Panc1 (cell line): ENCODE measurements around the gene NR4A1. TPM values are rescaled to one million over a fixed set of nuclear protein-coding genes. Genes with fewer than 3 reads are reported as not detected.

Source experiments
- ATAC-seq: fragments of 200-7000 bp; cut with Tn5 transposase; 2 replicates; pipeline ENCODE4 v1.9.1; 2020; ENCODE audit warnings: mild to moderate bottlenecking, moderate library complexity
- BruUV-seq: library from RNA; stranded (reverse); fragments of 400-500 nt; replicated peaks from 2 replicates; lab custom pipeline; 2021; lab: Mats Ljungman, UMichigan
- CTCF ChIA-PET: fragments of 300-600 bp; sonication (Branson Sonifier 250); formaldehyde crosslinking; loops from one replicate; lab custom pipeline; 2022; ENCODE audit warnings: antibody characterized with exemption; lab: Charles Lee
- POLR2A ChIA-PET: fragments of 300-600 bp; sonication (Branson Sonifier 250); formaldehyde crosslinking; loops from one replicate; lab custom pipeline; 2022; ENCODE audit warnings: antibody characterized with exemption; lab: Charles Lee
- DNase-seq: peaks from one replicate; pipeline ENCODE4 v3.0.0-alpha.2; 2010; ENCODE audit warnings: low read depth, low spot score
- H3K27ac ChIP-seq: 2 replicates; pipeline ENCODE4 v1.5.1; 2011; ENCODE audit warnings: mild to moderate bottlenecking, low read length, inconsistent platforms
- H3K27me3 ChIP-seq: fragments of 200-500 bp; sonication (Bioruptor generic); 2 replicates; pipeline ENCODE4 v1.6.0; 2014; ENCODE audit warnings: low read length, inconsistent platforms; ENCODE audit not compliant: control insufficient read depth, insufficient read depth
- H3K36me3 ChIP-seq: fragments of 200-500 bp; sonication (Bioruptor generic); 2 replicates; pipeline ENCODE4 v1.5.1; 2014; ENCODE audit warnings: inconsistent platforms, mild to moderate bottlenecking, low read length, moderate library complexity; ENCODE audit not compliant: control insufficient read depth, insufficient read depth
- H3K4me1 ChIP-seq: 2 replicates; pipeline ENCODE4 v1.5.1; 2011; ENCODE audit warnings: inconsistent platforms, mild to moderate bottlenecking, low read length, moderate library complexity; ENCODE audit not compliant: control insufficient read depth, insufficient read depth
- H3K4me3 ChIP-seq, 2 experiments: 2 replicates each; pipeline ENCODE4 v1.5.1; 2011 to 2012; ENCODE audit warnings: low read depth in 2 of 2, low read length in 2 of 2, mild to moderate bottlenecking in 2 of 2, inconsistent platforms in 1 of 2, moderate library complexity in 1 of 2
- H3K9me3 ChIP-seq: fragments of 200-500 bp; sonication (Bioruptor generic); 2 replicates; pipeline ENCODE4 v1.5.1; 2014; ENCODE audit warnings: low read depth, mild to moderate bottlenecking, inconsistent platforms, low read length, moderate library complexity; ENCODE audit not compliant: control insufficient read depth, insufficient read depth
- CTCF ChIP-seq: fragments of 450-650 bp; IDR thresholded peaks from 2 replicates; pipeline ENCODE4 v1.5.1; 2017; ENCODE audit warnings: mild to moderate bottlenecking
- POLR2AphosphoS5 ChIP-seq: IDR thresholded peaks from 2 replicates; pipeline ENCODE4 v1.6.1; 2012; ENCODE audit warnings: mild to moderate bottlenecking, low read depth, low read length, moderate library complexity
- REST ChIP-seq, 2 experiments: IDR thresholded peaks; 2 replicates each; pipeline ENCODE4 v1.6.1; 2011 to 2012; ENCODE audit warnings: low read depth in 2 of 2, control low read depth in 1 of 2, low read length in 1 of 2, mild to moderate bottlenecking in 1 of 2, moderate library complexity in 1 of 2; ENCODE audit not compliant: insufficient read depth in 1 of 2
- SIN3A ChIP-seq: IDR thresholded peaks from 2 replicates; pipeline ENCODE4 v1.6.1; 2012; ENCODE audit warnings: low read depth, mild to moderate bottlenecking, low read length, moderate library complexity, borderline replicate concordance; ENCODE audit not compliant: insufficient read depth
- TCF7L2 ChIP-seq: IDR thresholded peaks from 2 replicates; pipeline ENCODE4 v1.6.1; 2011; ENCODE audit warnings: mild to moderate bottlenecking, low read depth, low read length, inconsistent platforms
- in situ Hi-C: cut with HindIII; loops from 2 replicates; pipeline ENCODE4 v1.10.0; 2016; ENCODE audit warnings: low sequenced_read_pairs, low pct_unique_long_range_greater_than_20kb
- intact Hi-C: fragments of 100-400 bp; cut with micrococcal nuclease; formaldehyde crosslinking; loops from one replicate; pipeline ENCODE4 v1.10.0; 2022; ENCODE audit not compliant: unreplicated experiment
- total RNA-seq: library from RNA; stranded (reverse); gene quantifications from one replicate; pipeline ENCODE4 v1.2.1, GENCODE V29; 2021; ENCODE audit not compliant: unreplicated experiment

Gene NR4A1
- total RNA-seq, 1 experiment from 2014 or later = 2.0 TPM

GRCh38 chr12:52058631-52059361, 7.6 kb downstream of the NR4A1 start:
- no peak for TF ChIP-seq SIN3A
- no peak for TF ChIP-seq CTCF
- TF ChIP-seq POLR2AphosphoS5 = no peak
- no peak for TF ChIP-seq TCF7L2
- TF ChIP-seq REST (IDR thresholded peaks at IDR 0.05; ENCODE audit: insufficient read depth in 1 of 2, low read depth in 2 of 2, low read length in 1 of 2) = no peak
- no TSS peak for BruUV-seq
- H3K27me3 ChIP-seq = no peaks in the 10 kb centered on the region
- H3K4me3 ChIP-seq = no peak overlapping the region
- in situ Hi-C loops = no loop called here
- H3K36me3 ChIP-seq = no peaks in the 10 kb centered on the region
- DNase-seq = no peak
- no peak overlapping the region for H3K27ac ChIP-seq
- POLR2A ChIA-PET = interaction anchor here (0.6 kb wide), 1 partner anchor 15 kb away, joined by 6 read pairs; no protein-coding TSS in a partner anchor
- intact Hi-C loops = no loop called here
- CTCF ChIA-PET = interaction anchor here (0.6 to 1.0 kb wide), 2 partner anchors 9 to 11 kb away, joined by 4 to 6 read pairs; partner anchors contain the start of gene ATG101
- no peaks in the 10 kb centered on the region for H3K4me1 ChIP-seq
- no peak for ATAC-seq
- H3K9me3 ChIP-seq = no peaks in the 10 kb centered on the region

- in situ Hi-C loops = no loop called here
Measured at GRCh38 chr12:52059582-52060497, 8.6 kb downstream of the NR4A1 start.

More at GRCh38 chr12:52059582-52060497, 8.6 kb downstream of the NR4A1 start:
- ATAC-seq = no peak
- ChIA-PET CTCF (interaction anchor here (1.0 kb wide), 1 partner anchor 10 kb away, joined by 4 read pairs; the partner anchor contains the start of gene ATG101), POLR2A (no interaction called here)
- no peaks in the 10 kb centered on the region for H3K27me3 ChIP-seq
- no peak overlapping the region for H3K27ac ChIP-seq
- intact Hi-C loops = no loop called here
- no TSS peak for BruUV-seq
- no peak for DNase-seq
- H3K36me3 ChIP-seq = no peaks in the 10 kb centered on the region
- H3K9me3 ChIP-seq = no peaks in the 10 kb centered on the region
- H3K4me1 ChIP-seq = no peaks in the 10 kb centered on the region
- no peak overlapping the region for H3K4me3 ChIP-seq
- no peak for TF ChIP-seq TCF7L2
